MM.1S (cell line): ENCODE measurements around the gene SFXN4.

Experiments
- DNase-seq: peaks from one replicate; pipeline ENCODE4 v3.0.0-alpha.2; 2015
- H2AFZ ChIP-seq: fragments of 300-600 bp; sonication (generic); 2 replicates; pipeline ENCODE4 v1.6.0; 2016; ENCODE audit warnings: antibody characterized with exemption, low read length
- H3F3A ChIP-seq: fragments of 300-600 bp; sonication (generic); 2 replicates; pipeline ENCODE4 v1.6.1; 2016; ENCODE audit warnings: mild to moderate bottlenecking, antibody characterized with exemption, low read length, moderate library complexity, mixed read lengths; ENCODE audit not compliant: insufficient read depth
- H3K27ac ChIP-seq: fragments of 300-600 bp; sonication (generic); 2 replicates; pipeline ENCODE4 v1.5.1; 2016; ENCODE audit warnings: mild to moderate bottlenecking, low read length
- H3K27me3 ChIP-seq: fragments of 300-600 bp; sonication (generic); replicated peaks from 2 replicates; pipeline ENCODE4 v1.6.0; 2016; ENCODE audit warnings: low read length; ENCODE audit not compliant: insufficient read depth
- H3K36me3 ChIP-seq: fragments of 300-600 bp; sonication (generic); replicated peaks from 2 replicates; pipeline ENCODE4 v1.6.1; 2016; ENCODE audit warnings: mild to moderate bottlenecking, low read length, mixed read lengths; ENCODE audit not compliant: insufficient read depth
- H3K4me1 ChIP-seq: fragments of 300-600 bp; sonication (generic); 2 replicates; pipeline ENCODE4 v1.6.1; 2016; ENCODE audit warnings: low read length, mixed read lengths
- H3K4me2 ChIP-seq: fragments of 300-600 bp; sonication (generic); 2 replicates; pipeline ENCODE4 v1.6.0; 2016; ENCODE audit warnings: low read depth, low read length
- H3K4me3 ChIP-seq: fragments of 300-600 bp; sonication (generic); 2 replicates; pipeline ENCODE4 v1.5.1; 2016; ENCODE audit warnings: low read length, mixed read lengths
- H3K79me2 ChIP-seq: fragments of 300-600 bp; sonication (generic); 2 replicates; pipeline ENCODE4 v1.6.1; 2016; ENCODE audit warnings: mixed run types, low read length, mixed read lengths
- H3K9ac ChIP-seq: fragments of 300-600 bp; sonication (generic); 2 replicates; pipeline ENCODE4 v1.6.1; 2016; ENCODE audit warnings: low read length, mixed read lengths
- H3K9me2 ChIP-seq: fragments of 300-600 bp; sonication (generic); replicated peaks from 2 replicates; pipeline ENCODE4 v1.6.1; 2016; ENCODE audit warnings: mild to moderate bottlenecking, low read length, mixed read lengths; ENCODE audit not compliant: insufficient read depth
- H3K9me3 ChIP-seq: fragments of 300-600 bp; sonication (generic); replicated peaks from 2 replicates; pipeline ENCODE4 v1.6.1; 2016; ENCODE audit warnings: mild to moderate bottlenecking, low read length, mixed read lengths; ENCODE audit not compliant: insufficient read depth
- H4K20me1 ChIP-seq: fragments of 300-600 bp; sonication (generic); 2 replicates; pipeline ENCODE4 v1.6.1; 2016; ENCODE audit warnings: mild to moderate bottlenecking, low read length, moderate library complexity, mixed read lengths; ENCODE audit not compliant: insufficient read depth
- EZH2 ChIP-seq: fragments of 300-600 bp; sonication (generic); optimal IDR thresholded peaks from 2 replicates; pipeline ENCODE3; 2017; ENCODE audit warnings: low read depth, mild to moderate bottlenecking, antibody characterized with exemption, low read length, mixed read lengths
- EZH2phosphoT487 ChIP-seq: fragments of 300-600 bp; sonication (generic); IDR thresholded peaks from 2 replicates; pipeline ENCODE4 v1.6.1; 2018; ENCODE audit warnings: antibody characterized with exemption, low read length
- TF ChIP-seq, protein P1 (sequence below): fragments of 300-600 bp; sonication (generic); IDR thresholded peaks from 2 replicates; pipeline ENCODE4 v1.5.1; 2016; ENCODE audit warnings: antibody characterized with exemption, low read length, mixed read lengths

Gene SFXN4

DNA sequence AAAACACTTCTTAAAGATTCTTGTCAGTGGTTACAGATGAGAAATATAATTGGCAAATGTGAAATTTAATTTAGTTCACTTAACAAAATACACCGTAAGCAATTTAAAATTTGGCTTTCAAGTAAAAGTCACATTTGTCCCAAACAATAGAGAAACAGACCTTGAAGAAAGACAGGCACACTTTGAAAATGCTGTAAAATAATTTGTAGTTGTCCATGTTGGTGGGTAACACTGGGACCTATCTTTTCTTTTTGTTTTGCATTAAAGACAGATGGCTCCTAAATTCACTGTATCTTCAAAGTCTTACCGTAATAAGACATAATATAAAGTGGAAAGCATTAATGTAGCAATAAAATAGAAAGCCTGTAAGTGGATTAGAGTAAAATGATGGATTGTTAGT, 45.1 kb upstream of the SFXN4 start:
- H3K9me3 ChIP-seq = no peaks in the 10 kb centered on the region
- DNase-seq = no peak
- H3K27ac ChIP-seq = no peak overlapping the region
- H3K36me3 ChIP-seq = no peaks in the 10 kb centered on the region
- peaks cover 41% of the 10 kb centered on the region for H3K4me1 ChIP-seq
- TF ChIP-seq, protein P1, sequence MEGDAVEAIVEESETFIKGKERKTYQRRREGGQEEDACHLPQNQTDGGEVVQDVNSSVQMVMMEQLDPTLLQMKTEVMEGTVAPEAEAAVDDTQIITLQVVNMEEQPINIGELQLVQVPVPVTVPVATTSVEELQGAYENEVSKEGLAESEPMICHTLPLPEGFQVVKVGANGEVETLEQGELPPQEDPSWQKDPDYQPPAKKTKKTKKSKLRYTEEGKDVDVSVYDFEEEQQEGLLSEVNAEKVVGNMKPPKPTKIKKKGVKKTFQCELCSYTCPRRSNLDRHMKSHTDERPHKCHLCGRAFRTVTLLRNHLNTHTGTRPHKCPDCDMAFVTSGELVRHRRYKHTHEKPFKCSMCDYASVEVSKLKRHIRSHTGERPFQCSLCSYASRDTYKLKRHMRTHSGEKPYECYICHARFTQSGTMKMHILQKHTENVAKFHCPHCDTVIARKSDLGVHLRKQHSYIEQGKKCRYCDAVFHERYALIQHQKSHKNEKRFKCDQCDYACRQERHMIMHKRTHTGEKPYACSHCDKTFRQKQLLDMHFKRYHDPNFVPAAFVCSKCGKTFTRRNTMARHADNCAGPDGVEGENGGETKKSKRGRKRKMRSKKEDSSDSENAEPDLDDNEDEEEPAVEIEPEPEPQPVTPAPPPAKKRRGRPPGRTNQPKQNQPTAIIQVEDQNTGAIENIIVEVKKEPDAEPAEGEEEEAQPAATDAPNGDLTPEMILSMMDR = no peak
- TF ChIP-seq EZH2phosphoT487 (no peak), EZH2 (no peak)
- H4K20me1 ChIP-seq = no peaks in the 10 kb centered on the region
- no peak overlapping the region for H3K4me2 ChIP-seq
- H3F3A ChIP-seq = peaks cover 26% of the 10 kb centered on the region
- H3K9ac ChIP-seq = no peak overlapping the region
- H3K9me2 ChIP-seq = no peaks in the 10 kb centered on the region
- 0 out of 2 replicates have a peak, but pooled peaks cover 6% of the 10 kb centered on the region for H3K79me2 ChIP-seq
- no peak overlapping the region for H2AFZ ChIP-seq
- H3K4me3 ChIP-seq = no peak overlapping the region
- H3K27me3 ChIP-seq = no peaks in the 10 kb centered on the region

GRCh38 chr10:119209736-119210355, 44.3 kb upstream of the SFXN4 start:
- Histone ChIP-seq H2AFZ (no peak overlapping the region), H3K79me2 (0 out of 2 replicates have a peak, but pooled peaks cover 6% of the 10 kb centered on the region), H3K36me3 (no peaks in the 10 kb centered on the region), H3K27me3 (no peaks in the 10 kb centered on the region), H3K4me3 (no peak overlapping the region), H3K9me2 (no peaks in the 10 kb centered on the region), H3K27ac (no peak overlapping the region), H3K4me1 (peaks cover 41% of the 10 kb centered on the region), H3K9ac (no peak overlapping the region), H4K20me1 (no peaks in the 10 kb centered on the region), H3K9me3 (no peaks in the 10 kb centered on the region), H3K4me2 (peak overlapping the region; percentile 15; the same call in 1 of the 2 replicates), H3F3A (peaks cover 26% of the 10 kb centered on the region)
- TF ChIP-seq EZH2phosphoT487 (no peak), EZH2 (no peak)
- TF ChIP-seq, protein P1 = no peak
- DNase-seq = no peak

DNA sequence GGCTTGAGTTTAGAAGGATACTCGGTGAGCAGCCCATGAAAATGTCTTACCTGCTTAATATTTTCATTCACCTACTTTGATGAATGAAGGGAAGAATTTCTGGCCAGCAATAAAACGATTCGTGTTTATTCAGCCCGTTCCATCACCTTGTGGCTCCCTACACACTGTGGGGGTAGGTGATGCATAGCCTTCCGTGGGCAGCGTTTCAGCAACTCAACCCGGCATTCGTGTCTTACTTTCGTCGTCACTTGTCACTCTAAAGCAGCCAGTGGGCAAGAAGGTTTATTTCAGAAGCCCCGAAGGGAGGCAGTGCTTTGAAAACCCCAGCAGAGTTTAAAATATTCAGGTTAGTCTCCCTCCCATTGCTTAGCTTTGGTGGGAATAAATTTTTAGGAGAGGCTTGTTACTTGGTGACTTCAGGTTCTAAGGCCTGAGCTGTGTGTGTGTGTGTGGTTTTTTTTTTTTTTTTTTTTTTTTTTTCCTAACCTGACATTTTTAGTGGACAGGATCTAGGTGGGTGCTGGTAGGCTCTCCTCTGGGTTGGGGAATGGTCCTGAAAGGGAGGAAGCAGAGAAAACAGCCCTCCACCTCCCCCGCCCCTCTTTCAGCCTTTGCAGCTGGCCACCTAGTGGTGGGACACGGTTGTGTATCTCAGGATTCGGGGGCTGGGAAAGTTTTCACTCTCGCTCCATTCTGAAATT, 43.7 kb upstream of the SFXN4 start:
- H2AFZ ChIP-seq = no peak overlapping the region
- no peaks in the 10 kb centered on the region for H3K9me3 ChIP-seq
- no peaks in the 10 kb centered on the region for H4K20me1 ChIP-seq
- no peaks in the 10 kb centered on the region for H3K36me3 ChIP-seq
- H3K4me3 ChIP-seq = no peak overlapping the region
- 0 out of 2 replicates have a peak, but pooled peaks cover 6% of the 10 kb centered on the region for H3K79me2 ChIP-seq
- no peaks in the 10 kb centered on the region for H3K27me3 ChIP-seq
- no peak overlapping the region for H3K9ac ChIP-seq
- peaks cover 41% of the 10 kb centered on the region for H3K4me1 ChIP-seq
- no peak for DNase-seq
- TF ChIP-seq, protein P1 = peak; percentile 81
- TF ChIP-seq EZH2phosphoT487 (no peak), EZH2 (no peak)
- no peak overlapping the region for H3K27ac ChIP-seq
- peaks cover 26% of the 10 kb centered on the region for H3F3A ChIP-seq
- no peaks in the 10 kb centered on the region for H3K9me2 ChIP-seq
- H3K4me2 ChIP-seq = peak overlapping the region; percentile 98
